PC-9 (cell line): ENCODE data around the gene ALKBH4. TPM values are rescaled to one million over a fixed set of nuclear protein-coding genes. Genes with fewer than 3 reads are reported as not detected.

ENCODE experiments used
- BruUV-seq: library from RNA; stranded (reverse); fragments of 400-500 nt; replicated peaks from 2 replicates; lab custom pipeline; 2021; lab: Mats Ljungman, UMichigan
- CTCF ChIA-PET: fragments of 300-600 bp; sonication (Branson Sonifier 250); formaldehyde crosslinking; loops from one replicate; lab custom pipeline; 2022; ENCODE audit warnings: antibody characterized with exemption; lab: Charles Lee
- POLR2A ChIA-PET: fragments of 300-600 bp; sonication (Branson Sonifier 250); formaldehyde crosslinking; loops from one replicate; lab custom pipeline; 2022; ENCODE audit warnings: antibody characterized with exemption; ENCODE audit not compliant: unreplicated experiment; lab: Charles Lee
- DNase-seq, 2 experiments: peaks; one replicate each; pipeline versions ENCODE4 v3.0.0 to v3.0.0-alpha.2; 2015 to 2022; ENCODE audit warnings: mixed read lengths in 1 of 2
- H2AFZ ChIP-seq: fragments of 200-600 bp; sonication (generic); 2 replicates; pipeline ENCODE4 v1.8.1; 2017; ENCODE audit warnings: antibody characterized with exemption
- H3F3A ChIP-seq: fragments of 200-600 bp; sonication (generic); 2 replicates; pipeline ENCODE4 v1.8.1; 2017; ENCODE audit warnings: antibody characterized with exemption, mild to moderate bottlenecking, low read depth; ENCODE audit not compliant: insufficient read depth
- H3K27ac ChIP-seq: fragments of 200-600 bp; sonication (generic); 2 replicates; pipeline ENCODE4 v1.6.1; 2016; ENCODE audit warnings: mixed run types
- H3K27me3 ChIP-seq: fragments of 200-600 bp; sonication (generic); 2 replicates; pipeline ENCODE4 v1.6.1; 2016; ENCODE audit warnings: low read depth, mixed run types; ENCODE audit not compliant: insufficient read depth
- H3K36me3 ChIP-seq: fragments of 200-600 bp; sonication (generic); 2 replicates; pipeline ENCODE4 v1.6.1; 2016; ENCODE audit warnings: low read depth, mixed run types
- H3K4me1 ChIP-seq: fragments of 200-600 bp; sonication (generic); replicated peaks from 2 replicates; pipeline ENCODE4 v1.6.1; 2016; ENCODE audit warnings: mixed run types; ENCODE audit not compliant: insufficient read depth
- H3K4me2 ChIP-seq: fragments of 200-600 bp; sonication (generic); 2 replicates; pipeline ENCODE4 v1.6.1; 2017; ENCODE audit warnings: mixed run types
- H3K4me3 ChIP-seq: fragments of 200-600 bp; sonication (generic); 2 replicates; pipeline ENCODE4 v1.6.1; 2016; ENCODE audit warnings: mixed run types
- H3K79me2 ChIP-seq: fragments of 200-600 bp; sonication (generic); 2 replicates; pipeline ENCODE4 v1.6.1; 2017; ENCODE audit warnings: low read depth, mixed run types
- H3K9me2 ChIP-seq: fragments of 200-600 bp; sonication (generic); 2 replicates; pipeline ENCODE4 v1.8.1; 2017; ENCODE audit warnings: mild to moderate bottlenecking; ENCODE audit not compliant: insufficient read depth
- H3K9me3 ChIP-seq: fragments of 200-600 bp; sonication (generic); 2 replicates; pipeline ENCODE4 v1.8.1; 2016; ENCODE audit warnings: low read depth; ENCODE audit not compliant: insufficient read depth
- H4K20me1 ChIP-seq: fragments of 200-600 bp; sonication (generic); 2 replicates; pipeline ENCODE4 v1.8.1; 2017; ENCODE audit not compliant: insufficient read depth
- EZH2 ChIP-seq: fragments of 200-600 bp; sonication (generic); IDR thresholded peaks from 2 replicates; pipeline ENCODE4 v1.8.0; 2017; ENCODE audit warnings: antibody characterized with exemption, low read depth
- intact Hi-C: fragments of 100-400 bp; cut with micrococcal nuclease; formaldehyde crosslinking; loops from one replicate; pipeline ENCODE4 v1.10.0; 2022; ENCODE audit not compliant: unreplicated experiment
- total RNA-seq: library from RNA; stranded (reverse); gene quantifications from 2 replicates; pipeline ENCODE4 v1.2.3, GENCODE V29; 2021
- TF ChIP-seq, protein P1 (sequence below): fragments of 200-600 bp; sonication (generic); conservative IDR thresholded peaks from 2 replicates; pipeline ENCODE4 v1.6.1; 2017; ENCODE audit warnings: mixed run types, antibody characterized with exemption, mild to moderate bottlenecking, moderate library complexity

Gene ALKBH4
- total RNA-seq, 1 experiment from 2014 or later, result 10.9 TPM

DNA sequence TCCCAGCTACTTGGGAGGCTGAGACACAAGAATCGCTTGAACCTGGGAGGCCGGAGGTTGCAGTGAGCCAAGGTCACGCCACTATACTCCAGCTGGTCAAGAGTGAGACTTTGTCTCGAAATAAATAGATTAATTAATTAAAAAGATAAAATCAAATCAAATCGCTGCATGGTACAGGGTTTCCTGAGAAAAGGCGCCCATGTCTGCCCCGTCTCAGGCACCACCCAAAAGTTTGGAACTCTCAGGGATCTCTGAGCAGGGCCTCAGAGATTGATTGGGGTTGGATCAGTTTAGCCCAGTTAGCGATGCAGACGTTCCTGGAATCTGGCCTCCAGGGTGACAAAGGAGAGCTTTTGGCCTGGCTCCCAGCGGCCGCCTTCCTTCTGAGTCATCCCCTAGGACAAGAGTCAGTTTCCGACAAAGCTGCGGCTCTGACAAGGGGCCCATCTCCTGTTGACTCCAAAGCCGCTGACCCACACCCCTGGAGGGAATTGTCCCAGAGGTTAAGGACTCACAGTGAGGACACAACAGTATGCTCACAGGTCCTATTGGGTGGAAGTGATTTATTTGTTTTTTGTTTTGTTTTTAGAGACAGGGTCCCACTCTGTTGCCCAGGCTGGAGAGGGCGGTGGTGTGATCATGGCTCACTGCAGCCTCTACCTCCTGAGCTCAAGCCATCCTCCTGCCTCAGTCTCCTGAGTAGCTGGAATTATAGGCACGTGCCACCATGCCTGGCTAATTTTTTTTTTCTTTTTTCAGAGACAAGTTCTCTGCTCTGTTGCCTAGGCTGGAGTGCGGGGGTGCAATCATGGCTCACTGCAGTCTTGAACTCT is 24.5 kb downstream of the ALKBH4 start:
- Histone ChIP-seq H3K9me2 (no peaks in the 10 kb centered on the region), H3K4me1 (peaks cover 16% of the 10 kb centered on the region), H4K20me1 (no peaks in the 10 kb centered on the region; the same call in 1 of the 2 replicates), H3K9me3 (no peaks in the 10 kb centered on the region), H3K27ac (peak overlapping the region; percentile 55), H2AFZ (no peak overlapping the region), H3K36me3 (no peaks in the 10 kb centered on the region), H3F3A (peaks cover 16% of the 10 kb centered on the region; the same call in 1 of the 2 replicates), H3K27me3 (no peaks in the 10 kb centered on the region), H3K79me2 (no peaks in the 10 kb centered on the region), H3K4me3 (no peak overlapping the region), H3K4me2 (peak overlapping the region; percentile 29)
- intact Hi-C loops, result loop anchor here (1.0 kb wide), 1 partner anchor 8 kb away; no protein-coding TSS in a partner anchor
- DNase-seq, result peak; percentile 86 to 93
- TF ChIP-seq, protein P1, sequence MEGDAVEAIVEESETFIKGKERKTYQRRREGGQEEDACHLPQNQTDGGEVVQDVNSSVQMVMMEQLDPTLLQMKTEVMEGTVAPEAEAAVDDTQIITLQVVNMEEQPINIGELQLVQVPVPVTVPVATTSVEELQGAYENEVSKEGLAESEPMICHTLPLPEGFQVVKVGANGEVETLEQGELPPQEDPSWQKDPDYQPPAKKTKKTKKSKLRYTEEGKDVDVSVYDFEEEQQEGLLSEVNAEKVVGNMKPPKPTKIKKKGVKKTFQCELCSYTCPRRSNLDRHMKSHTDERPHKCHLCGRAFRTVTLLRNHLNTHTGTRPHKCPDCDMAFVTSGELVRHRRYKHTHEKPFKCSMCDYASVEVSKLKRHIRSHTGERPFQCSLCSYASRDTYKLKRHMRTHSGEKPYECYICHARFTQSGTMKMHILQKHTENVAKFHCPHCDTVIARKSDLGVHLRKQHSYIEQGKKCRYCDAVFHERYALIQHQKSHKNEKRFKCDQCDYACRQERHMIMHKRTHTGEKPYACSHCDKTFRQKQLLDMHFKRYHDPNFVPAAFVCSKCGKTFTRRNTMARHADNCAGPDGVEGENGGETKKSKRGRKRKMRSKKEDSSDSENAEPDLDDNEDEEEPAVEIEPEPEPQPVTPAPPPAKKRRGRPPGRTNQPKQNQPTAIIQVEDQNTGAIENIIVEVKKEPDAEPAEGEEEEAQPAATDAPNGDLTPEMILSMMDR, result no peak
- TF ChIP-seq EZH2, result no peak
- ChIA-PET CTCF (interaction anchor here (0.6 to 1.1 kb wide), 2 partner anchors 8 to 27 kb away, joined by 4 to 6 read pairs; no protein-coding TSS in a partner anchor), POLR2A (interaction anchor here (0.7 kb wide), 1 partner anchor 45 kb away, joined by 4 read pairs; no protein-coding TSS in a partner anchor)
- no TSS peak for BruUV-seq

DNA sequence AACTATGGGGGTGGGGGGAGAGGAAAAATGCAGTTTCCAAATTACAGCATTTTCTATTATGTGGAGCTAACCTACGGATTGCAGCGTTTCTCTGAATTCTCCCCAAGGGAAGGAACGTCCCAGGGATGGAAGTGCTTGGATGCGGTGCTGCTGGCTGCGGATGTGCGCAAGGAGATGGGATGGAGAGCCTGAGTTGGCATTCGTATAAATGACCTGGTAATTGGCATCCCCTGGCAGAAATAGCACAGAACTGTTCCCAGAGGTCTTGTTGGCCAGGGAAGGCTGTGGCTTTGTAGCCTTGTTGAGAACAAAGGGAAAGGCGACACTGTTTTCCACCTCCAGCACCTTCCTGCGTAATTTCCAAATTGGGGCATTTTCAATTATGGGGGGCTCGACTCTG is 28.5 kb downstream of the ALKBH4 start:
- POLR2A ChIA-PET, result interaction anchor here (0.6 kb wide), 1 partner anchor 129 kb away, joined by 7 read pairs; no protein-coding TSS in a partner anchor
- no peaks in the 10 kb centered on the region for H3K79me2 ChIP-seq
- H3K27me3 ChIP-seq, result no peaks in the 10 kb centered on the region
- H3K27ac ChIP-seq, result no peak overlapping the region
- H3K4me3 ChIP-seq, result no peak overlapping the region
- peaks cover 22% of the 10 kb centered on the region for H3K4me1 ChIP-seq
- H3K4me2 ChIP-seq, result no peak overlapping the region
- intact Hi-C loops, result no loop called here
- no peak for TF ChIP-seq EZH2
- TF ChIP-seq, protein P1, result no peak
- H2AFZ ChIP-seq, result no peak overlapping the region
- H3K9me2 ChIP-seq, result no peaks in the 10 kb centered on the region
- H3K36me3 ChIP-seq, result no peaks in the 10 kb centered on the region
- H4K20me1 ChIP-seq, result no peaks in the 10 kb centered on the region; the same call in 1 of the 2 replicates
- no peaks in the 10 kb centered on the region for H3K9me3 ChIP-seq
- H3F3A ChIP-seq, result peaks cover 32% of the 10 kb centered on the region
- no TSS peak for BruUV-seq
- DNase-seq, result no peak
- CTCF ChIA-PET, result no interaction called here

DNA sequence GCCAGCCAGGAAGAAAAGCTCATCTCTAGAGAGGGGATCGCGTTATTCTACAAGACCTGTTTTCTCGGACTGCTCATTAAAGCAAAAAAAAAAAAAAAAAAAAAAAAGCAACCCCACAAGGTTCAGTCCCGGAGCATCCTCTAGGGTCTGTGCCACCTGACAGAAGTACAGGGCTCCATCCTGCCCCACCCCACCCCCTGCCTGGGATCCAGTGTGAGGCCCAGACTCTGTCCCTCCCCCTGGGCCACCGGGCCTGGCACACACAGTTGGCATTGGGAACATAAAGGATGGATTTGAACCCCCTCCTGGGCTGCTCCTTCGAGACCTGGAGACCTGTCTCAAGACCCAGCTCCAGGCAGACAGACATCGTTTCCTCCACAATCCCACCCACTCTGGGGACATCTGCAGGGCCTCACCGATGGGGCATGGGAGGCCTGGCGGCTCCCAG is 30.6 kb downstream of the ALKBH4 start:
- ChIA-PET CTCF (interaction anchor here (0.6 kb wide), 3 partner anchors 31 to 53 kb away, joined by 4 to 14 read pairs (median 6); partner anchors contain the start of gene PRKRIP1), POLR2A (interaction anchor here (0.6 kb wide), 1 partner anchor 1325 kb away, joined by 3 read pairs; no protein-coding TSS in a partner anchor)
- Histone ChIP-seq H3K27me3 (no peaks in the 10 kb centered on the region), H3K9me3 (no peaks in the 10 kb centered on the region), H3K79me2 (no peaks in the 10 kb centered on the region), H2AFZ (peak overlapping the region; percentile 83), H3K4me1 (0 out of 2 replicates have a peak, but pooled peaks cover 6% of the 10 kb centered on the region), H3K36me3 (no peaks in the 10 kb centered on the region), H3K9me2 (no peaks in the 10 kb centered on the region), H3K4me2 (peak overlapping the region; percentile 74), H3K27ac (no peak overlapping the region), H4K20me1 (no peaks in the 10 kb centered on the region), H3K4me3 (peak overlapping the region; percentile 84), H3F3A (peaks cover 17% of the 10 kb centered on the region)
- TF ChIP-seq, protein P1, result no peak
- BruUV-seq, result TSS peak; percentile 41
- no peak for DNase-seq
- intact Hi-C loops, result no loop called here
